WTC11 (cell line): ENCODE measurements around the gene DUSP5.

Source experiments
- ATF3 ChIP-seq: sonication (generic); formaldehyde crosslinking; conservative IDR thresholded peaks from 2 replicates; pipeline ENCODE4 v1.8.1; 2022; ENCODE audit warnings: mild to moderate bottlenecking, missing genetic modification reagents
- CTCF ChIP-seq: fragments of 200-600 bp; IDR thresholded peaks from 2 replicates; pipeline ENCODE4 v1.8.0; 2022; ENCODE audit warnings: antibody characterized with exemption
- FOXP1 ChIP-seq: sonication (generic); formaldehyde crosslinking; IDR thresholded peaks from 2 replicates; pipeline ENCODE4 v1.8.0; 2022; ENCODE audit warnings: missing genetic modification reagents, mild to moderate bottlenecking, moderate library complexity, borderline replicate concordance
- NFATC4 ChIP-seq: fragments of 250-450 bp; sonication (Bioruptor Pico); IDR thresholded peaks from 2 replicates; pipeline ENCODE4 v1.9.0; 2021; ENCODE audit warnings: mild to moderate bottlenecking
- SMAD3 ChIP-seq: sonication (generic); formaldehyde crosslinking; IDR thresholded peaks from 2 replicates; pipeline ENCODE4 v1.8.0; 2022; ENCODE audit warnings: missing genetic modification reagents, mild to moderate bottlenecking, borderline replicate concordance
- SP1 ChIP-seq: sonication (generic); formaldehyde crosslinking; conservative IDR thresholded peaks from 2 replicates; pipeline ENCODE4 v1.8.1; 2022; ENCODE audit warnings: missing genetic modification reagents

DNA sequence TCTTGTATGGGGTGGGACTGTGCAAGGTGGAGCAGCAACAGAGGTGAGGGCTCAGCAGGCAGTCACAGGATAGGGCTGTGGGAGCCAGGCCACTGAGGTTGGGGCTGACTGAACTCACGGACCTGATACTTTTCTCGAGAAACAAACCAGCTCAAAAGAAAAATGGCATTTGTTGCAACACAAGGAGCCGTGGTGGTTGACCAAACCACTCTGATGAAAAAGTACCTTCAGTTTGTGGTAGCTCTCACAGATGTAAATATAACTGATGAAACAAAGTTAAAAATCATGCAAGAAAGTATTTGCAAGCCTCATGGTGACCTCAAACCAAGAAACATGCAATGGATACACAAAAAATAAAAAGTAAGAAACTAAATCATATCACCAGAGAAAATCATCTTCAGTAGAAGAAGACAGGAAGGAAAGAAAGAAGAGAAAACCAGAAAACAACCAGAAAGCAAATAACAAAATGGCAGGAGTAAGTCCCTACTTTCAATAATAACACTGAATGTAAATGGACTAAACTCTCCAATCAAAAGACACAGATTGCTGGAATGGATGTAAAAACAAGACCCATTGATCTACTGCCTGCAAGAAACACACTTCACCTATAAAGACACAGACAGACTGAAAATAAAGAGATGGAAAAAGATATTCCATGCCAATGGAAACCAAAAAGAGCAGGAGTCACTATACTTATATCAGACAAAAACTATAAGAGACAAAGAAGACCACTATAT lies 48.9 kb upstream of the DUSP5 start:
- TF ChIP-seq CTCF (no peak), SMAD3 (no peak), NFATC4 (CRISPR knock-in tag) (no peak), ATF3 (CRISPR knock-in tag) (no peak), SP1 (CRISPR knock-in tag) (no peak), FOXP1 (CRISPR knock-in tag) (no peak)
